Mammary epithelial cell (primary cell): ENCODE measurements around the gene NABP2.

Source experiments
- CTCF ChIP-seq, 2 donors: IDR thresholded peaks in 1 of 2; conservative IDR thresholded peaks in 1 of 2; 2 replicates each; pipeline ENCODE4 v1.5.1; 2011 to 2012; ENCODE audit warnings: inconsistent platforms in 2 of 2, low read length in 2 of 2, mild to moderate bottlenecking in 2 of 2, control low read depth in 1 of 2, low read depth in 1 of 2; ENCODE audit not compliant: insufficient read depth in 1 of 2; ENCODE audit errors: extremely low read depth in 1 of 2
- EZH2 ChIP-seq: IDR thresholded peaks from 2 replicates; pipeline ENCODE4 v1.6.1; 2012; ENCODE audit warnings: low read length, inconsistent platforms, borderline replicate concordance

DNA sequence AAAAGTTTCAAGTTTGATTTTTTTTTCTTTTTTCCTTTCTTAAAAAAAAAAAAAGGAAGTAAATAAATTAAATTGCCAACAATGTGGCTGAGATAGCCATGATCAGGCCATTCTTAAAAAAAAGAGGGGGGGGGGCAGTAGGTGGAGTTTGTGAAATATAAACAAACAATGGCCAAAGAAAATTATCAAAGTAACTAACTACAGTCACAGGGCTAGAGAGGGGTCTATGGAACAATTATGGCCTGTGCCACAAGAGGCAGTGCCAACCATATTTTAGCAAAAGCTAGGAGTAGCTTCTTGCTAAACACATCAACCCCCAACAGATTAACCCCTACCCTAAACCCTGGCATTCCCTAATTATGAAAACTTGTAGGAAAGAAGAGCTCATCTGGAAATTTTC lies 18.7 kb upstream of the NABP2 start:
- TF ChIP-seq EZH2, result no peak
- TF ChIP-seq CTCF (conservative IDR thresholded peaks at IDR 0.05 in 1 of 2, IDR thresholded peaks at IDR 0.05 in 1 of 2; ENCODE audit: extremely low read depth in 1 of 2, insufficient read depth in 1 of 2, low read depth in 1 of 2, low read length in 2 of 2), result no peak
